ENCODE data around the gene COG5.

COG5 gene

GRCh38 chr7:107505997-107506673 is 57.6 kb downstream of the COG5 start:
- DNase-seq (ENCODE audit: low spot score): peak; percentile 36

DNA sequence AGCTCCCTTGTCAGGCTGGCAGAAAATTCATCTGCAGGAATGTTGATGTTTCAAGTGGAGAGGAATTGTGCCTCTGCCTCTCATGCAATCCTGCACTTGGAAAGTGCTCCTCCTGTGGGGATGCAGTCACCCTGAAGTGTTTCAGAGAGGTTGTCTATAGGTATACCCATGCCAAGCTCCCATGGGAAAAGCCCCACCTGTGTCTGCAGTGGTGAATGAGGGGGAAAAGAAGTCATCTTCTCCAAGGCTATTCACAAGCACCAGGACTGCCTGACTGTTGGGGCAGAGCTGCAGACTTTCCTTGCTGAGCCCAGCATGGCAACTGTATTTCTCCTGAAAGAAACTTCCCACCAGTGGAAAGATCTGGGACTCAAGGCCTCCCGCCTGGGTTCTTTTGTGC is 58.4 kb downstream of the COG5 start:
- DNase-seq (ENCODE audit: low spot score): no peak

- DNase-seq (ENCODE audit: low spot score): no peak
These were observed 60.0 kb downstream of the COG5 start for GRCh38 chr7:107503687-107504086.

DNA sequence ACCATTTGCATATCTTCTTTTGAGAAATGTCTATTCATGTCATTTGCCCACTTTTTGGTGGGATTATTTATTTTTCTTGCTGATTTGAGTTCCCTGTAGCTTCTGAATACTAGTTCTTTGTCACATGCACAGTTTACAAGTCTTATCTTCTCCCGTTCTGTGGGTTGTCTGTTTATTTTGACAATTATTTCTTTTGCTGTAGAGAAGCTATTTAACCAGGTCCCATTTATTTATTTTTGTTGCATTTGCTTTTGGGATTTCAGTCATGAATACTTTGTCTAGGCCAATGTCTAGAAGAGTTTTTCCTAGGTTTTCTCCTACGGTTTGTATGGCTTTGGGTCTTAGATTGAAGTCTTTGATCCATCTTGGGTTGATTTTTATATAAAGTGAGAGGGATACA is 60.9 kb downstream of the COG5 start:
- no peak for DNase-seq (ENCODE audit: low spot score)

- DNase-seq (ENCODE audit: low spot score): no peak
These were observed 61.6 kb downstream of the COG5 start for GRCh38 chr7:107502154-107502553.

DNA sequence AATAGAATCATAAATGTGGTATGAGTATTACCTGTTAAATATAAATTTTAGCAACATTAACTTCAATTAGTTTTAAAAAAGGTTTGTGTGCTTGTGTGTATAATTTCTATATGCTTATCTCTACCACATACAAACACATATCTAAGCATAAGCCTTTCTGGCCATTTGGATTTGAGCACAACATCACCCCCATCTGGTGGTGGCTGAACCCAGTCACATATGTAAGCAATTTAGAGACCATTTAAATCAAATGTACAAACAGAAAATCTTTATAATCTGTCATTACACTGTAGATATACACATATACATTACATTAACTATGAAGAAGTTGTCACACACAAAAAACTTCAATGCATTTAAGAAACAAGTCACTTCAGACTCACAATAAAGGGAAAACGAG is 62.1 kb downstream of the COG5 start:
- peak; percentile 74 for DNase-seq (ENCODE audit: low spot score)

DNA sequence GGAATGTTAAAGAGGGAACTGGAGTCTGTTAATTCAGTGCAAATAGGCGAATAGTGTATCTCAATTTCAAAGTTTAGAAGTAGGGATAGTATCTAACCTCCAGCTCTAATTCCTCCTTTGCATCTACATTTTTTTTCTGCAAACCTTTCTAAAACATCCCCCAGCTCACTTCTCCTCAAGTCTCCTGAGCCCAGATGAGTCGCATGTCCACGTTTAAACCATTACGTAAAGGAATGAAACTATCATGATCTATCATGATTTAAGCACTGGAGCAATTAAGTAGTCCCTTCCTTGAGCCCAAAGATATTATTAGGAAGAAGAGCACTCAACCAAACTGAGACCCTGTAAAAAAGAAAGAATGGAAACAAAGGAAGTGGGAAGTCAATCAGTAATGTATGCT is 64.0 kb downstream of the COG5 start:
- no peak for DNase-seq (ENCODE audit: low spot score)

DNA sequence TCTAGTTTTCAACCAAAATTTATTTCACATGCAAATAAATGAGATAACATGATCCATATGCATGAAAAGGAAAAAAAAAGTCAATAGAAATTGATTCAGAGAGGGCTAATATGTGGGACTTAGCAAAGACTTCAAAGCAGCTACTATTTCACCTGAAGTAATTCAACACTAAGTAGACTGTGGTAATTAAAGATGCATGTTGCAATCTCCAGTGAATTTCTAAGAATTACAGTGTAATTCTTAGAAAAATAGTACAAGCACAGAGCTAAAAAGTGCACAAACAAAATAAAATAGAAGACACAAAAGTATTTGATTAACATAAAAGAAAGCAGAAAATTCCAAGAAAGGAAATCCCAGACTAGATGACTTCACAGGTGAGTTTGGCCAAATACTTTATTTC is 68.2 kb downstream of the COG5 start:
- no peak for DNase-seq (ENCODE audit: low spot score)

DNA sequence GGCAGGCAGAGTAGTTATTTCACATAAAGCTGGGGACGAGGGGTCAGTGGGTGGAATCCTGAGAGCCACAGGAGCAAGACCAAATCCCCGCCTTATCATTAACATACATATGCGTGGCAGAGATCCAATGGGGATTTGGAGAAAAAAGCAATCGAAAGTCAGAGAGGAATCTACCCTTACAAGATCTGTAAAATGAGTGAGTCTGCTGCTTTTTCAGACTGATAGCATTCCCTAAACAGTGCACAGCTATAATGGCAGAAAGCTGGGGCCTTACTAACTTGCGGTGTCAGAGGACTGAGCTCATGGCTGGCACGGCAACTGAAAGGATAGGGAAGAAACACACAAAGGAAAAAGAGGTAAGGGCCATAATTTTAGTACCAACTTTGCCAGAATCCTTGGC is 68.8 kb downstream of the COG5 start:
- no peak for DNase-seq (ENCODE audit: low spot score)

DNA sequence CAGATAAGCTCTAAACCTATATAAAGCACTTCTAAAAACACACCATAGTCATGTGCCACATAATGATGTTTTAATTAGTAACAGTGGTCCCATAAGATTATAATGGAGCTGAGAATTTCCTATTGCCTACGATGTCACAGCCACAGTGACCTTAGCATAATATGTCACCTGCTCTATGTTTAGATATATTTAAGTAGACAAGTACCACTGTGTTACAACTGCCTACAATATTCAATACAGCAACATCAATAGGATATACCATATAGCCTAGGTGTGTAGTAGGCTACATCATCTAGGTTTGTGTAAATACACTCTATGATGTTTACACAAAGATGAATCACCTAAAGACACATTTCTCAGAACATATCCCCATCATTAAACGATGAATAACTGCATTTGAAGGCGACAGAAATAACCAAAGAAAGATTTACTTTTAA is 69.4 kb downstream of the COG5 start:
- no peak for DNase-seq (ENCODE audit: low spot score)

DNA sequence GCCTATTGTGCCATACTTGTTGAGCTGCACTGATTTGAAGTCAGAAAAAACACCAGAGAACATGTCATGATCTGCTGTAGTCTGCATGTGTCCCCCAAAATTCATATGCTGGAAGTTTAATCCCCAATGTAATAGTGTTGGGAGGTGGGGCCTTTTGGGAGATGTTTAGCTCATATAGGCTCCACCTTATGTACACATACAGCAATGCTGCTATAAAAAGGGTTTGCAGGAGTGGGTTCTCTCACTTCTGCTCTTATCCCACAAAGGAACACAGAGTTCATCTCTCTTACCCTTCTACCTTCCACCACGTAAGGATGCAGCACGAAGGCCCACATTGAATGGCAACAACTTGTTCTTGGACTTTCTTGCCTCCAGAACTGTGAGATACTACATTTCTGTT is 70.8 kb downstream of the COG5 start:
- DNase-seq (ENCODE audit: low spot score): no peak

DNA sequence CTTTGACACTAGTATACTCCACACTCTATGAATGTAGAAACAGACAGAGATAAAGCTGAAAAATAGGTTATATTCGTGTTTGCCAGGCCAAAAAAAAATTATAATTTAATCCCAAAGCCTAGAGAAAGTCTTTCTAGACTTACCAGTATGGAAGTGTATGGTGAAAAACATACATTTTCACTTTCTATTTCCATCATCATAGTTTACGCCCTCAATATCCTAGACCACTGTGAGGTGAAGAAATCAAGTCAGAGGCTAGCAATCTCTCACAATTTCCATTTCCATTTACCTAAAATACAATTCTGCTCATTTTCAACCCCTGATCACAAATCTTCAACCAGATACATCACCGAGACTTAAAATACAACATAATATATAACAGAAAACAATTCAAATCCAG is 77.7 kb downstream of the COG5 start:
- no peak for DNase-seq (ENCODE audit: low spot score)

DNA sequence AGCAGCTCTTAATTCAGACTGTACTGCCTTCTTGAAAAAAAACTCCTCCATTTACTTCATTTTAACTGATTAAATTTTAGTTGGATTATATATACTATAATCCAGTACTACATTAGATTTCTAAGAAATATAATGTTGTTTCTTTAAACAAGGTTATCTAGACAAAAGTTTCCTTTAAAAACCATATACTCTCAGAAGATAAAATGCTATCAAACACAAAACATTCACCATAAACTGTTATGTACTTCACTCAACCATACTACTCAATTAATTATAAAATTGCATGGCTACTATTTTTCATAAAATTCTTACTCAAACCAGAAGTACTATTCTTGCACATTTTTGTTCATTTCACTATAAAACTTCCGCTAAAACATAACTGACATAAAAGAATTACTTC is 81.1 kb downstream of the COG5 start:
- no peak for DNase-seq (ENCODE audit: low spot score)

GRCh38 chr7:107480932-107481331 is 82.8 kb downstream of the COG5 start:
- DNase-seq (ENCODE audit: low spot score): no peak

DNA sequence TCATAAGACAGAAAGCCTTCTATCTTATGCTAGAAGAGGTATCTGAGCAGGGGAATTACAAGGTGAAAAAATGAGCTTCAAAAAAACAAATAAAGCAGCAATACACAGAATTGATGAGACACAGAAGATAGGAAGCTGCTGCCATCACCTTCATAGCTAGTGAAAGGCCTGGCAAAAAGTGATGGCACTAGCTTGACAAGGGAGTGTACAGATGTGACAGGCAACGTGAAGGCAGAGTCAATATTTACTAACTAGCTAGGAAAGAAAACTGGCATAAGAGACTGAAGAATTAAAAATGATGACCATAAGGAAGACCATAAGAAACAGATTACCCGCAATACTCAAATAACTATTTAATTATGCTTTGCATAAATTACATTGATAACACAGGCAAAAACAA is 84.4 kb downstream of the COG5 start:
- DNase-seq (ENCODE audit: low spot score): no peak

- DNase-seq (ENCODE audit: low spot score): no peak
These were observed 89.6 kb downstream of the COG5 start for GRCh38 chr7:107474104-107474521.

- DNase-seq (ENCODE audit: low spot score): no peak
These were observed 91.6 kb downstream of the COG5 start for GRCh38 chr7:107472116-107472515.

DNA sequence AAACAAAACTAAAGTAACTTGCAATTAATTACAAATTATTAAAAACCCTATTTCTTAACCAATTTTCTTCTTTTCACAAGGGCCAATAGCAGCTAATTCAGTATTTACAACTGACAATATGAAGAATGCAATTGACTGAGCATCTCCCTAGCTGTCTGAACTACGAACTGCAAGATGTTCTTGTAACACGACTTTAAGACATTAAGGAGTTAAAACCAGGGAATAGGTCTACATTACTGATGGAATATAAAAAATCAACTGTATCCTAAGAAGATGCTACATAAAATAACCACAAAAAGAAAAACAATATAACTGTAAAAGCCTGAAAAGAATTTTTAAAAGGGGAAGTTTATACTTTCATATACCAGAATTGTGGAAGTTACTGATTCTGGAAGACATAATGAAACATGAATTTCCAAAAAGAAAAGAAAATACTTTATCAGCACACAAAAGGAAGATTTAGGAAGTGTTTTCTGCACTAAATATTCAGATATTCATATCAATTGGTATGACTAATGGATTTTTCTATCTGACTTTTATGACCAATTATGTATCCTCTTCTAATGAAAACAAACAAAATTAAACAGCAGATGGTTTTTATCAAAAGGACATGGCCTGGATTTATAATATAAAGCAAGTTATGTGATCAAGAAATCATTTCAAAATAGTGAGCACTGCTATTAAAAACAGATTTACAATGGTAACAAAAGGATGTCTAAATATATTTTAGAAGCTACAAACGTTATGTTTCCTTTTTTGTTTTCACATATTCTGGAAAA is 92.2 kb downstream of the COG5 start:
- DNase-seq (ENCODE audit: low spot score): no peak

GRCh38 chr7:107469929-107470328 is 93.8 kb downstream of the COG5 start, which contains the start of gene GPR22:
TSS of gene GPR22 (plus strand) at chr7:107470057. CDS start at chr7:107474061, 4,004 bp downstream.
- DNase-seq (ENCODE audit: low spot score): no peak

DNA sequence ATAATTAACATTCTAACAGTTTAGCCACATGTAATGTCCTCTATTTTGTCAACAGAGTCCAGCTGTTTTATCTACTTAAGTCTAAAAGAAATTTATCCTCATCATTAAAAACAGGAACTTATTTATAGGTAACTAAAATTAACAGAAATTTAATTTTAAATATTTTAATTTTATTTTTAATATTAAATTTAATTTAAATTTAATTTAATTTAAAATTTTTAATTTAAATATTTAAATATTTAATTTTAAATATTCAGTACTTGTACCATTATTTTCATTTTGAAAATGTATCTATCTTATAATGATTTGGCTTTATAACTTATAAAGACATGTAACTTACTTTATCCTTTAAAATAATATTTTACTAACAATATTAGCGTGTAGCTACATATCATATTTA is 94.9 kb downstream of the COG5 start:
- DNase-seq (ENCODE audit: low spot score): no peak

GRCh38 chr7:107467972-107468371 is 95.7 kb downstream of the COG5 start:
- no peak for DNase-seq (ENCODE audit: low spot score)

- no peak for DNase-seq (ENCODE audit: low spot score)
These were observed 99.0 kb downstream of the COG5 start for GRCh38 chr7:107464666-107465226.

All from NAMALWA (cell line).